SK-N-SH treated with all-trans-retinoic acid at 6 μM for 48 hours (cell line): ENCODE measurements around the gene MOCS1.

Source experiments
- ARNTL ChIP-seq: fragments of 450-650 bp; formaldehyde crosslinking; IDR thresholded peaks from 2 replicates; pipeline ENCODE4 v1.5.0; 2020; ENCODE audit warnings: low read depth, mild to moderate bottlenecking, moderate library complexity, borderline replicate concordance
- CREB5 ChIP-seq: fragments of 250-450 bp; sonication (Bioruptor Pico); IDR thresholded peaks from 2 replicates; pipeline ENCODE4 v1.5.1; 2020; ENCODE audit warnings: low read depth, mild to moderate bottlenecking, moderate library complexity
- OSR1 ChIP-seq: fragments of 250-450 bp; sonication (Bioruptor Pico); IDR thresholded peaks from 2 replicates; pipeline ENCODE4 v1.8.0; 2022; ENCODE audit warnings: moderate library complexity, mild to moderate bottlenecking, inconsistent platforms
- PATZ1 ChIP-seq: fragments of 250-450 bp; sonication (Bioruptor Pico); IDR thresholded peaks from 2 replicates; pipeline ENCODE4 v1.8.0; 2020; ENCODE audit warnings: mild to moderate bottlenecking, moderate library complexity, borderline replicate concordance
- PPARA ChIP-seq: fragments of 250-450 bp; sonication (Bioruptor Pico); IDR thresholded peaks from 2 replicates; pipeline ENCODE4 v1.5.0; 2020; ENCODE audit warnings: mild to moderate bottlenecking, borderline replicate concordance
- RARB ChIP-seq: fragments of 250-450 bp; sonication (Bioruptor Pico); IDR thresholded peaks from 2 replicates; pipeline ENCODE4 v1.8.0; 2021; ENCODE audit warnings: mild to moderate bottlenecking, moderate library complexity
- SNAI2 ChIP-seq: fragments of 250-450 bp; sonication (Bioruptor Pico); IDR thresholded peaks from 2 replicates; pipeline ENCODE4 v1.5.0; 2020; ENCODE audit warnings: mild to moderate bottlenecking, moderate library complexity
- TSHZ2 ChIP-seq: fragments of 250-450 bp; sonication (Bioruptor Pico); IDR thresholded peaks from 2 replicates; pipeline ENCODE4 v1.5.0; 2020; ENCODE audit warnings: mild to moderate bottlenecking, moderate library complexity
- ZFP3 ChIP-seq: fragments of 250-450 bp; sonication (Bioruptor Pico); IDR thresholded peaks from 2 replicates; pipeline ENCODE4 v1.5.0; 2020; ENCODE audit warnings: mild to moderate bottlenecking, moderate library complexity
- ZFP30 ChIP-seq: fragments of 450-650 bp; formaldehyde crosslinking; IDR thresholded peaks from 2 replicates; pipeline ENCODE4 v1.5.0; 2022; ENCODE audit warnings: mild to moderate bottlenecking, moderate library complexity

- no peak for TF ChIP-seq PPARA (CRISPR knock-in tag)
- TF ChIP-seq ARNTL (CRISPR knock-in tag): no peak
- TF ChIP-seq OSR1 (CRISPR knock-in tag): no peak
- TF ChIP-seq ZFP3 (CRISPR knock-in tag): no peak
- no peak for TF ChIP-seq CREB5
- TF ChIP-seq RARB (CRISPR knock-in tag): no peak
- TF ChIP-seq ZFP30 (CRISPR knock-in tag): no peak
- no peak for TF ChIP-seq TSHZ2
- TF ChIP-seq SNAI2 (CRISPR knock-in tag): no peak
- TF ChIP-seq PATZ1 (CRISPR knock-in tag): no peak
These were observed 7.1 kb downstream of the MOCS1 start for GRCh38 chr6:39927159-39927558.
